ENCODE results near the gene ZNFX1. TPM values are rescaled to one million over a fixed set of nuclear protein-coding genes. Genes with fewer than 3 reads are reported as not detected.
A peak's percentile ranks its signal among the peaks of the same experiment; 100 is the strongest.

The ZNFX1 gene
- total and polyA plus RNA-seq, 9 of the 15 experiments (the other 6 are each of a cell fraction or from before 2014, with no cell fraction given): 3.8 to 13.8 (median 10.3) TPM

GRCh38 chr20:49203011-49203410, 74.8 kb downstream of the ZNFX1 start (continued):
- TF ChIP-seq ZNF316 (IDR thresholded peaks at IDR 0.05): peak; percentile 53; the same call in 1 of the 2 replicates
- no peak for TF ChIP-seq ZFP1 (CRISPR knock-in tag; IDR thresholded peaks at IDR 0.05)
- TF ChIP-seq ZBTB34 (CRISPR knock-in tag; IDR thresholded peaks at IDR 0.05): no peak
- peak; percentile 17; the same call in 1 of the 2 replicates for TF ChIP-seq MAFG (tag; conservative IDR thresholded peaks at IDR 0.05)
- TF ChIP-seq CBX5 (IDR thresholded peaks at IDR 0.05; ENCODE audit: borderline replicate concordance, low read depth): no peak
- TF ChIP-seq MAFF (IDR thresholded peaks at IDR 0.05; ENCODE audit: low read length): peak; percentile 31; the same call in 1 of the 2 replicates
- no peak for TF ChIP-seq MTA3 (IDR thresholded peaks at IDR 0.05; ENCODE audit: borderline replicate concordance)
- TF ChIP-seq RFX1 (IDR thresholded peaks at IDR 0.05): no peak
- no peak for TF ChIP-seq ESRRA (IDR thresholded peaks at IDR 0.05; ENCODE audit: borderline replicate concordance, low read depth)
- no peak for TF ChIP-seq PBX2 (CRISPR knock-in tag; IDR thresholded peaks at IDR 0.05; ENCODE audit: low read depth)
- no peak for TF ChIP-seq PBX2 (tag; conservative IDR thresholded peaks at IDR 0.05; ENCODE audit: low read depth)
- TF ChIP-seq ZKSCAN1 (IDR thresholded peaks at IDR 0.05; ENCODE audit: low read depth, low read length): no peak
- TF ChIP-seq GTF2E2 (tag; IDR thresholded peaks at IDR 0.05): no peak
- no peak for TF ChIP-seq HDAC6 (IDR thresholded peaks at IDR 0.05; ENCODE audit: low read depth, low read length)
